ENCODE measurements around the gene CNR2. TPM values are rescaled to one million over a fixed set of nuclear protein-coding genes. Genes with fewer than 3 reads are reported as not detected.

The CNR2 gene
- total RNA-seq, 4 donors from 2014 or later, result 1.6 to 3.4 TPM; not detected in 2

DNA sequence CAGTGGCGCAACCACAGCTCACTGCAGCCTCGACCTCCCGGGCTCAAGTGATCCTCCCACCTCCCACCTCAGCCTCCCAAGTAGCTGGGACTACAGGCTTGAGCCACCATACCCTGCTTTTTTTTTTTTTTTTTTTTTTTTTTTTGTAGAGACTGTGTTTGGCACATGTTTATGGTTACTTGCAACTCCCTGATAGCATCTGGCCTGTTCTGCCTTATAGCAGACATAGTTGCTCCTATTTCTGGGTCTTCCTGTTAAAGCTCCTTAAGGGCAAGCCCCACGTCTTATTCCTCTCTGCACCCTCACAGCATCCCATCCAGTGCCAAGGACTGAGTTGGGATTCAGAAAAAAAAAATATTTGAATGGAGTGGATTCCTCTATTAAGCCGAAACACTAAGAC lies 17.1 kb upstream of the CNR2 start:
- no peaks in the 10 kb centered on the region for H3K27me3 ChIP-seq
- no peaks in the 10 kb centered on the region for H3K9me3 ChIP-seq
- DNase-seq, result no peak
- WGBS, 2 donors (ENCODE audit: low coverage in 1 of 2), result 84 to 88% methylated on average over 2 to 5 of the region's 5 CpGs
- TF ChIP-seq, protein P1, sequence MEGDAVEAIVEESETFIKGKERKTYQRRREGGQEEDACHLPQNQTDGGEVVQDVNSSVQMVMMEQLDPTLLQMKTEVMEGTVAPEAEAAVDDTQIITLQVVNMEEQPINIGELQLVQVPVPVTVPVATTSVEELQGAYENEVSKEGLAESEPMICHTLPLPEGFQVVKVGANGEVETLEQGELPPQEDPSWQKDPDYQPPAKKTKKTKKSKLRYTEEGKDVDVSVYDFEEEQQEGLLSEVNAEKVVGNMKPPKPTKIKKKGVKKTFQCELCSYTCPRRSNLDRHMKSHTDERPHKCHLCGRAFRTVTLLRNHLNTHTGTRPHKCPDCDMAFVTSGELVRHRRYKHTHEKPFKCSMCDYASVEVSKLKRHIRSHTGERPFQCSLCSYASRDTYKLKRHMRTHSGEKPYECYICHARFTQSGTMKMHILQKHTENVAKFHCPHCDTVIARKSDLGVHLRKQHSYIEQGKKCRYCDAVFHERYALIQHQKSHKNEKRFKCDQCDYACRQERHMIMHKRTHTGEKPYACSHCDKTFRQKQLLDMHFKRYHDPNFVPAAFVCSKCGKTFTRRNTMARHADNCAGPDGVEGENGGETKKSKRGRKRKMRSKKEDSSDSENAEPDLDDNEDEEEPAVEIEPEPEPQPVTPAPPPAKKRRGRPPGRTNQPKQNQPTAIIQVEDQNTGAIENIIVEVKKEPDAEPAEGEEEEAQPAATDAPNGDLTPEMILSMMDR (IDR thresholded peaks at IDR 0.05), result no peak
- TF ChIP-seq POLR2A (IDR thresholded peaks at IDR 0.05) (no peak), EP300 (IDR thresholded peaks at IDR 0.05; ENCODE audit: low read depth) (no peak), POLR2AphosphoS5 (IDR thresholded peaks at IDR 0.05) (no peak)
- no peaks in the 10 kb centered on the region for H3K4me1 ChIP-seq
- no peak overlapping the region for H3K27ac ChIP-seq
- no peak overlapping the region for H3K4me3 ChIP-seq
- in situ Hi-C loops (cut with MboI; ENCODE audit: low pct_ligation_motif_present in 1 of 4, low pct_unique_long_range_greater_than_20kb in 1 of 4, low sequenced_read_pairs in 3 of 4) (no loop called here), intact Hi-C loops (cut with DNase I; ENCODE audit: low total_unique reads) (no loop called here)
- no peaks in the 10 kb centered on the region for H3K36me3 ChIP-seq

DNA sequence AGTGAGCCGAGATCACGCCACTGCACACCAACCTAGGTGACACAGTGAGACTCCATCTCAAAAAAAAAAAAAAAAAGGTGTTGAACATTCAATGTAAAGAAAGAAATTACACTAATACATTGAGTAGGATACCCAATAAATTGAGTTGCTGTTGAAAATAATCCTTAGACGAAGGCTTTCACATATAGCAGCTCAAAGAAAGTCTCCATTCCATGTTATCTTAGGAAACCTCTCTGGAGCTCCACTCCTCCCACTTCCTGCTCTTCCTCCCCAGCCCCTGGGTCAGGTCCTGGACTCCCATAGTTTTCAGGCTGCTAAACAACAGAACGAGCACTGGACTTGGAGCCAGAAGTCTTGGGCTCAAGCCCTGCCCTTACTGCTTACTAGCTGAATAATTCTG lies 15.6 kb upstream of the CNR2 start:
- Histone ChIP-seq H3K36me3 (no peaks in the 10 kb centered on the region), H3K4me3 (no peak overlapping the region), H3K4me1 (peaks cover 0 to 3% (median 0%) of the 10 kb centered on the region in 4 donors), H3K9me3 (no peaks in the 10 kb centered on the region), H3K27ac (no peak overlapping the region), H3K27me3 (no peaks in the 10 kb centered on the region)
- WGBS, 2 donors (ENCODE audit: low coverage in 1 of 2), result 84 to 100% methylated on average over 1 to 4 of the region's 4 CpGs
- intact Hi-C loops (cut with DNase I; ENCODE audit: low total_unique reads) (no loop called here), in situ Hi-C loops (cut with MboI; ENCODE audit: low pct_ligation_motif_present in 1 of 4, low pct_unique_long_range_greater_than_20kb in 1 of 4, low sequenced_read_pairs in 3 of 4) (no loop called here)
- no peak for DNase-seq
- TF ChIP-seq, protein P1 (IDR thresholded peaks at IDR 0.05), result no peak
- no peak for TF ChIP-seq POLR2AphosphoS5 (IDR thresholded peaks at IDR 0.05)
- no peak for TF ChIP-seq POLR2A (IDR thresholded peaks at IDR 0.05)
- TF ChIP-seq EP300 (IDR thresholded peaks at IDR 0.05; ENCODE audit: low read depth), result no peak

DNA sequence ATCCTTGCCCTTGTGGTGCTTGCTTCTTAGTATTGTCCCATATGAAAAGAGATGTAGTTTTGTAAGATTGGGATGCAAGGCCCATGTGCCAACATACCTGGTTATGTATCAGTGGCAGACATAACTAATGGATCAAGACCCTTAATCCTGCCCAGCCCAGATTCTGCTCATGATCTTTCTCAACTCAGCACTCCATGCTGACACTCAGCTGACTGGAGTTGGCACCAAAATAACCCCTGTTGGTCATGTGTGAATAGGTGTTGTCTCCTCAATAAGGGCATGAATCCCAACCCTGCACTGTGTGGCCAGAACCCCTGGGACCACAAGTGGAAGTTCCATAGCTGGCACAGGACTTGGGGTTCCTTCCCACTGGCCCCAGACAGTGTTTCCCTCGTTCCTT lies 13.9 kb upstream of the CNR2 start:
- in situ Hi-C loops (cut with MboI; ENCODE audit: low pct_ligation_motif_present in 1 of 4, low pct_unique_long_range_greater_than_20kb in 1 of 4, low sequenced_read_pairs in 3 of 4) (no loop called here), intact Hi-C loops (cut with DNase I; ENCODE audit: low total_unique reads) (no loop called here)
- Histone ChIP-seq H3K36me3 (no peaks in the 10 kb centered on the region), H3K9me3 (no peaks in the 10 kb centered on the region), H3K4me1 (peaks cover 0 to 17% (median 1%) of the 10 kb centered on the region in 4 donors), H3K27ac (no peak overlapping the region), H3K27me3 (no peaks in the 10 kb centered on the region), H3K4me3 (no peak overlapping the region)
- TF ChIP-seq EP300 (IDR thresholded peaks at IDR 0.05; ENCODE audit: low read depth), result no peak
- TF ChIP-seq POLR2AphosphoS5 (IDR thresholded peaks at IDR 0.05), result no peak
- no peak for TF ChIP-seq POLR2A (IDR thresholded peaks at IDR 0.05)
- TF ChIP-seq, protein P1 (IDR thresholded peaks at IDR 0.05), result no peak
- DNase-seq, result no peak
- WGBS, 2 donors (ENCODE audit: low coverage in 1 of 2), result 77% methylated on average over 1 of the region's 1 CpG; no CpG with 5 or more reads in 1 of the 2 donors

DNA sequence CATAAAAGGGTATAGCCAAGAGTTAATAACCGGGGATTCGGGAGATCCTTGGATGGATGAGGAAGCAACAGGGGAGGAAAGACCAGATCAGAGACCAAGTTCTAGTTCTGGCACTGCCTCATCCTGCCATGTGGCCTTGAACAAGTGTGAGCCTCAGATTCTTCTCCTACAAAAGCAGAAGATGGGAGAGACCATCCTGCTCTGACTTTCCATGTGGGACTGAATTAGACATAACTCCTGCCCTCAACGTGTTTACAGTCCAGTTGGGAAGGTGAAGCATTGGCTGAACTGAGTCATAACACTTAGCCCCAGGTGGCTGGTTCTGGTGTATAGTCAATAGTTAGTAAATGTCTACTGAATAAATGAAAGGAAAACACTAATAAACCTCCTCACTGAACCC lies 12.1 kb upstream of the CNR2 start:
- Histone ChIP-seq H3K27ac (no peak overlapping the region), H3K27me3 (no peaks in the 10 kb centered on the region), H3K9me3 (no peaks in the 10 kb centered on the region), H3K4me1 (peaks cover 3 to 34% (median 11%) of the 10 kb centered on the region in 4 donors), H3K4me3 (no peak overlapping the region), H3K36me3 (no peaks in the 10 kb centered on the region)
- intact Hi-C loops (cut with DNase I; ENCODE audit: low total_unique reads) (no loop called here), in situ Hi-C loops (cut with MboI; ENCODE audit: low pct_ligation_motif_present in 1 of 4, low pct_unique_long_range_greater_than_20kb in 1 of 4, low sequenced_read_pairs in 3 of 4) (no loop called here)
- TF ChIP-seq, protein P1 (IDR thresholded peaks at IDR 0.05), result no peak
- TF ChIP-seq POLR2AphosphoS5 (IDR thresholded peaks at IDR 0.05) (no peak), POLR2A (IDR thresholded peaks at IDR 0.05) (no peak), EP300 (IDR thresholded peaks at IDR 0.05; ENCODE audit: low read depth) (no peak)
- DNase-seq, result no peak
- 79 to 100% methylated on average over 1 to 3 of the region's 3 CpGs for WGBS, 2 donors (ENCODE audit: low coverage in 1 of 2)

Data from transverse colon (tissue), 4 donors.